SJSA1 (cell line): ENCODE measurements around the gene OSM. TPM values are rescaled to one million over a fixed set of nuclear protein-coding genes. Genes with fewer than 3 reads are reported as not detected.

ENCODE experiments used
- DNase-seq, 2 experiments: peaks; one replicate each; pipeline ENCODE4 v3.0.0-alpha.2; 2015 to 2020; ENCODE audit warnings: low spot score in 2 of 2, low read depth in 1 of 2
- H3K27ac ChIP-seq: fragments of 250-450 bp; sonication (Bioruptor Pico); 2 replicates; pipeline ENCODE4 v1.5.1; 2020; ENCODE audit warnings: mild to moderate bottlenecking, moderate library complexity
- H3K27me3 ChIP-seq: fragments of 250-450 bp; sonication (Bioruptor Pico); replicated peaks from 2 replicates; pipeline ENCODE4 v1.5.1; 2020; ENCODE audit warnings: mild to moderate bottlenecking, moderate library complexity
- H3K36me3 ChIP-seq: fragments of 250-450 bp; sonication (Bioruptor Pico); 2 replicates; pipeline ENCODE4 v1.5.1; 2020; ENCODE audit warnings: mild to moderate bottlenecking
- H3K4me1 ChIP-seq: fragments of 250-450 bp; sonication (Bioruptor Pico); replicated peaks from 2 replicates; pipeline ENCODE4 v1.6.1; 2021; ENCODE audit warnings: mild to moderate bottlenecking
- H3K4me3 ChIP-seq: fragments of 250-450 bp; sonication (Bioruptor Pico); 2 replicates; pipeline ENCODE4 v1.5.1; 2020; ENCODE audit warnings: mild to moderate bottlenecking
- H3K9me3 ChIP-seq: fragments of 250-450 bp; sonication (Bioruptor Pico); replicated peaks from 2 replicates; pipeline ENCODE4 v1.5.1; 2020; ENCODE audit warnings: mild to moderate bottlenecking
- total RNA-seq: library from RNA; depleted of rRNA; stranded (reverse); fragments of >200 nt; shearing (Covaris generic); gene quantifications from 2 replicates; pipeline ENCODE4 v1.2.3, GENCODE V29; 2014

OSM gene
- total RNA-seq, 1 experiment from 2014 or later, result not detected

DNA sequence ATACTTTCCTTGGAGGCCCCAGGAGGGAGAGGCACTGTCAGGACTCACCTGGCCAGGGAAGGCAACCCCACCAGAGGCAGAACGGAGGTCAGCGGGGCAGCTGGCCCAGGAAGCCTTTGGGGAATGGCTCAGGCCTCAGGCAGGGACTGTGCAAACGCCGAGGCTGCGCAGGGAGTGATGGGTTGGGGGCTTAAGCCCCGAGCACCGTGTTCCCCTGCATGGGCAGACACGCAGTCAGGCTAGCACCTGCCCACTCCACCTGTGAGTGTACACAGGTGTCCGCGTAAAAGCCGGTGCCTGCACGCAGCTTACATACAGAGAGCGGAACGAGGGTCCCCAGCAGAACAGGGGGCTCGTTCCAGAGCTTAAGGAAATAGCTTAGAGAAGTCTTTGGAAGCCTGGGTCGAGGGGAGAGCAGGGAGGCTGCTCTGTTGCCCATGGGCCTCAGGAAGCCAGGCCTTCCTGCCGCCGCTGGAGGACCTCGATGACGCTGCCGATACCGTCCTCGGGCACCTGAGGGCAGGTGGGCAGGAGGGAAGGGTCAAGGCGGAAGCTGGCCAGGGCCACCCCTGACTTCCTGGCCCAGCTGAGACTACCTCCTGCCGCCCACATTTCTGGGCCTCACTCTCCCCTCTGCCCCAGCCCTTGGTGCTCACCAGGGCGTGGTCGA is 18.7 kb upstream of the OSM start:
- no peaks in the 10 kb centered on the region for H3K27me3 ChIP-seq
- peaks cover 20% of the 10 kb centered on the region for H3K4me1 ChIP-seq
- 0 out of 2 replicates have a peak, but pooled peaks cover 2% of the 10 kb centered on the region for H3K36me3 ChIP-seq
- no peak overlapping the region for H3K4me3 ChIP-seq
- H3K9me3 ChIP-seq, result no peaks in the 10 kb centered on the region
- DNase-seq, result no peak
- no peak overlapping the region for H3K27ac ChIP-seq

DNA sequence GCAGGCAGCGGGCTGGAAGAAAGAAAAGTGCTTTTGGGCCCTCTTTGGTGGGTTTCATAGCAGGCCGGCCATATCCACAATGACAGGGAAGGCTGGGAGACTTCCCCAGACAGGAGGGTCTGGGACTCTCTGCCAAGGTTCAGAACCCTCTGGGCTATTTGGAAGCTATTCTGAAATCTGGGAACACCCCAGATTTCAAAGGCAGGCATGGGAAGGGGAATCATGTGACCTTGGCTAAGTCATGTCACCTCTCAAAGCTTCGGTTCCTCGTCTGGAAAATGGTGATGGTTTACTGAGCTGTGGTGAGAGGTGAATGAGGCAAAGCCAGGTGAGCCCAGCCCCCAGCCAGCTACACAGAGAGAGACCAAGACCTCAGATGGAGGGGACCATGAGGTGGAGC is 18.0 kb upstream of the OSM start:
- Histone ChIP-seq H3K27me3 (no peaks in the 10 kb centered on the region), H3K27ac (no peak overlapping the region), H3K4me3 (no peak overlapping the region), H3K9me3 (no peaks in the 10 kb centered on the region), H3K4me1 (peaks cover 13% of the 10 kb centered on the region), H3K36me3 (0 out of 2 replicates have a peak, but pooled peaks cover 2% of the 10 kb centered on the region)
- no peak for DNase-seq

DNA sequence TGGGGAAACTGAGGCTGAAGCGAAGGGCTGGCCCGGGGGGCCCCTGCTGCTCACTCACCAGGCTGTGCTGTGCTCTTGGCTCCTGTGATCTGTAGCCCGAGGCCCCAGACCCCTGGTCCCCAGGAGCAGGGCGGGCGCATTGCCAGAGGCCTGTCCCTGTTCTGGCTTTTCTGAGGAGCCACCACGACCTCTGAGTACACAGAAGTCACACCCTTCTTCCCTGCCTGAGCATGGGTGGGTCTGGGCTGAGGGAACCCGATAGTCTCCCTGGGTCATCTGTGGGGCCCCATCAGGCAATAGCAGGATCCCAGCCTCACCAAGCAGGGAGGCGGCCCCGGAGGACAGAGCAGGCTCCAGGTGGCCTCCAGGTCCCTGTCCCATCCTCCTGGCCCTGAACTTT is 17.5 kb upstream of the OSM start:
- H3K36me3 ChIP-seq, result 0 out of 2 replicates have a peak, but pooled peaks cover 2% of the 10 kb centered on the region
- H3K4me1 ChIP-seq, result peaks cover 13% of the 10 kb centered on the region
- H3K4me3 ChIP-seq, result no peak overlapping the region
- DNase-seq, result no peak
- H3K27me3 ChIP-seq, result no peaks in the 10 kb centered on the region
- H3K27ac ChIP-seq, result no peak overlapping the region
- H3K9me3 ChIP-seq, result no peaks in the 10 kb centered on the region

DNA sequence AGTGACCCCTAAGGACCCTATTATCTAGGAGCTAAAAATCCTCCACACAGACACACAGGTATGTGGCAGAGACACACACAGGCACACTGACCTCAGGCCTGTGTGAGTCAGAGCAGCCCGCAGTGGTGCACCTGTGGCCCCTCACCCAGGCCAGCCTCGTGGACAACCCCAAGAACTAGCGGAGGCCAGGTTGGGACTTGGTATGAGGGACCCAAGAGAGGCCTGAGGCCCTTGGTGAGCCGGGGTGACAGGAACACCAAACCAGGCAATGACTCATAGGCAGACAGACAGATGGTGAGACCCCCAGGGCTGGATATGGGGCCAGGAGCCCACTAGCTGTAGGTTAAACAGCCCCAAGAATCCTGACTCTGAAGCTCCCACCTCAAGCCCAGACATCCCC is 16.7 kb upstream of the OSM start:
- no peak overlapping the region for H3K27ac ChIP-seq
- H3K27me3 ChIP-seq, result no peaks in the 10 kb centered on the region
- peaks cover 7% of the 10 kb centered on the region for H3K4me1 ChIP-seq
- H3K4me3 ChIP-seq, result no peak overlapping the region
- no peaks in the 10 kb centered on the region for H3K9me3 ChIP-seq
- 0 out of 2 replicates have a peak, but pooled peaks cover 2% of the 10 kb centered on the region for H3K36me3 ChIP-seq
- no peak for DNase-seq

DNA sequence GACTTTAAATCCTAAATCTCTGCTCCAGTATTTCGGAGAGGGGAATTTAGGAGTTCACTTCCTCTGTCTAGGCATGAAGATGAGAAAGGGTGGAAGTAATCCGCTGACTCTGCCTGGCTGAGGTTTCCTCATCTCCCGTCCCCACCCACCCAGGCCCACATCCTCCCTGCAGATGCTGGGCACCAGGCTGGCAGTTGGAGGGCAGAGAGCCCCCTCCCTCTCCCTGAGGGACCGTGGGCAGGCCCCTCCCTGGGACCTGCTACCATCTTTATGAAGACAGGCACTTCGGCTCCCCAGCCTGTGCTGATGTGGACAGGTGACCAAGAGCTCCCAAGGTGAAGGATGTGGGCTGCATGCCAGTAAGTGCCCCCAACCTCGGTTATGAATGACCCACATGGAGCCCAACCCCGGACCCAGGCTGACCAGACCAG is 16.0 kb upstream of the OSM start:
- Histone ChIP-seq H3K36me3 (0 out of 2 replicates have a peak, but pooled peaks cover 2% of the 10 kb centered on the region), H3K27me3 (no peaks in the 10 kb centered on the region), H3K9me3 (no peaks in the 10 kb centered on the region), H3K27ac (no peak overlapping the region), H3K4me3 (no peak overlapping the region), H3K4me1 (peaks cover 8% of the 10 kb centered on the region)
- no peak for DNase-seq

DNA sequence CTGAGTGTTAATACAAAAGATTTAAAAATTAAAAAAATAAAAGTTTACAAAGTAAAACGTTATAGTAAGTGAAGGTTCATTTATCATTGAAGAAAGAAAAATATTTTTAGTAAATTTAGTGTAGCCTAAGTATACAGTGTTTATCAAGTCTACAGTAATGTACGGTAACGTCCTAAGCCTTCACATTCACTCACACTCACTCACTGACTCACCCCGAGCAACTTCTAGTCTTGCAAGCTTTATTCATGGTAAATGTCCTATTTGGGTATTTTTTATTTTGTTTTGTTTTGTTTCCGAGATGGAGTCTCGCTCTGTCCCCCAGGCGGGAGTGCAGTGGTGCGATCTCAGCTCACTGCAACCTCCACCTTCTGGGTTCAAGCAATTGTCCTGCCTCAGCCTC is 13.9 kb upstream of the OSM start:
- Histone ChIP-seq H3K27me3 (no peaks in the 10 kb centered on the region), H3K4me3 (no peak overlapping the region), H3K27ac (no peak overlapping the region), H3K36me3 (no peaks in the 10 kb centered on the region), H3K4me1 (peaks cover 11% of the 10 kb centered on the region), H3K9me3 (no peaks in the 10 kb centered on the region)
- DNase-seq, result no peak

DNA sequence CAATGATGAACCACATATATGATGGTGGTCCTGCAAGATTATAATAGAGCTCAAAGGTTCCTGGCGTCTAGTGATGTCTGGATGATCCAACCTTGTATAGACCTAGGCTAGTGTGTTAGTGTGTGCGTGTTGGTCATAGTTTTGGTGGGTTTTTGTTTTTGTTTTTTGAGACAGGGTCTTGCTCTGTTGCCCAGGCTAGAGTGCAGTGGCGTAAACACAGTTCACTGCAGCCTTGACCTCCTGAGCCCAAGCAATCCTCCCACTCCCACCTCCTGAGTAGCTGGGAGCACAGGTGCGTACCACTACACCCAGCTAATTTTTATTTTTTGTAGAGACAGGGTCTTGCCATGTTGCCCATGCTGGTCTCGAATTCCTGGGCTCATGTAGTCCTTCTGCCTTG is 13.3 kb upstream of the OSM start:
- H3K27ac ChIP-seq, result no peak overlapping the region
- no peak for DNase-seq

DNA sequence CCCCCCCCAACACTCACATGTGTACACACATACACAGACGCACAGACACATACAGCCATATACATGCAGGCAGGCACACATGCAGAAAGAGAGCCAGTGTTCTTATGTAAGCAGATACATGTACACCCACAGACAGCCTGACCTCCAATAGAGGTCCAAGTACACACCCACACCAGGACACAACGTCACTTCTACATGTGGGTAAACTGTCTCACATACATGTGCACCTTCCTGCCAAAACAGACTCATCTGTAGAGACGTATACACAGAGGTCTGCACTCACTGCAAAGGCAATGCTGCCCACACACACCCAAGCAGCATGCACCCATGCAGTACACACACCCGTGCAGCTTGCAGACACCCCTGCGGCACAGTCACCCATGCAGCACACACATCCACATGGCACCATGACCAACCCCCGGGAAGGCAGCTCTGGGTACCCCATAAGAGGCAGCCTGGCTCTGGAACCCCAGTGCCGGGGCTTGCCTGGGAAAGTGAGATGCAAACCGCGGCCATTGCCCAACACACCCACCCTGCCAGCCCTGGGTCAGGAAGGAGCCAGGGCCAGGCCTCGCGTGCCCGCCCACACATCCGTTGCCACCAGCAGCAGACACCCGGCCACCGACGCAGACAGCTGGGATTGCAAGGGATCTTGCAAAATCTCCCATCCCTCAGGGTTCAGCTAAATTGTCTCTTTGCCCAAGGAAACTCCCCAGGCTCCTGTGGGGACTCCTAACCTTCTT is 12.6 kb upstream of the OSM start:
- H3K36me3 ChIP-seq, result no peaks in the 10 kb centered on the region
- H3K4me3 ChIP-seq, result no peak overlapping the region
- H3K27me3 ChIP-seq, result no peaks in the 10 kb centered on the region
- no peaks in the 10 kb centered on the region for H3K9me3 ChIP-seq
- peaks cover 11% of the 10 kb centered on the region for H3K4me1 ChIP-seq
- DNase-seq, result no peak
- no peak overlapping the region for H3K27ac ChIP-seq

More for the DNA sequence above, 13.3 kb upstream of the OSM start:
- Histone ChIP-seq H3K27me3 (no peaks in the 10 kb centered on the region), H3K9me3 (no peaks in the 10 kb centered on the region), H3K4me3 (no peak overlapping the region), H3K4me1 (peaks cover 11% of the 10 kb centered on the region), H3K36me3 (no peaks in the 10 kb centered on the region)

DNA sequence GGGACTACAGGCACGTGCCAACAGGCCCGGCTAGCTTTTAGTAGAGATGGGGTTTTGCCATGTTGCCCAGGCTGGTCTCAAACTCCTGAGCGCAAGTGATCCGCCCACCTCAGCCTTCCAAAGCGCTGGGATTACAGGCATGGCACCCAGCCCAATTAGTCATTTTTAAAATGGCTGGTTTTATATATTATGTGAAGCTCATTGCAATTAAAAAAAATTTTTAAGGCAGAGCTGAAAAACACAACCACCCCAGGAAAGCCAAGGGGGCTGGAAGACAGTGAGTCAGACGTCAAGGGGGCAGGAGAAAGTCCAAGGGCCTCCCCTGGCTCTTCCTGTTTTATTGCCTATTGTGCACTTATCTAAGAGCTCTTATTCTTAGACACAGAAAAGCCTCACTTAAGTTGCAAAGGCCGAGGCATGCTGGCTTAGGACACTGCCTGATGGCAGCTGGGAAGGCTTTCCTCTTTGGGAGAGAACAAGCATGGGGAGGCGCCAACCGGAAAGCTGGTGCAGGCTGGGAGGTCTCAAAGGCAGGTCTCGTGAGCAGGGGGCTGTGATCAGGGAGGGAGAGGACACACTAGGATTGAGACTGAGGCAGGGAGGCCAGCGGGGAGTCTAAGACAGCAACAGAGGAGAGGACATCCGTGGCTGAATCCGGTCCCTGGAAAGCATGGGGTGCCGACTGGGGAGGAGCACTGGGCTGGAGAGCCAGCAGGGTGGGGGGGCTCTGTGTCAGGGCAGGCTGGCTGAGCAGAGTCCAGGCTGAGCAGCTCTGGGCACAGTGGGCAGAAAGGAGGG is 11.1 kb upstream of the OSM start:
- peaks cover 11% of the 10 kb centered on the region for H3K4me1 ChIP-seq
- H3K27ac ChIP-seq, result no peak overlapping the region
- no peaks in the 10 kb centered on the region for H3K9me3 ChIP-seq
- no peaks in the 10 kb centered on the region for H3K36me3 ChIP-seq
- no peak overlapping the region for H3K4me3 ChIP-seq
- DNase-seq, result peak in 1 of 2 experiments; percentile 52
- no peaks in the 10 kb centered on the region for H3K27me3 ChIP-seq

DNA sequence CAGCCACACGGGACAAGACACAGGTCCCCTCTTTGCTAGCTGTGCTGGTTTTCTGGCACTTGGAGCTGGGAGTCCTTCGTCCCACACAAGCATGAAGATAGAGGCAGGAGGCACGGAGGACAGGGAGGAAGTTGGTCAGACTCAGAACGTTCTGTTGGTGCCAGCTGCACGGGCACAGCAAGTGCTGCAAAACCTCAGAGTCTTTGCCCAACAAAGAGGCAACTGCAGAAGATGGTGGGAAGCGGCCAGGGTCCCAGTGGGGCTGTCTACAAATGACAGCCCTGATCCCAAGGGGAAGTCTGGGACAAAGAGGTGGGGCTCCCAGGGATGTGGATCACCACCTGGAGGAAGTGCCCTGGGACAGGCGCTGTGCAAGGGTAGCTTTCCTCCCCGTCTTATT is 9.4 kb upstream of the OSM start:
- Histone ChIP-seq H3K27me3 (no peaks in the 10 kb centered on the region), H3K27ac (no peak overlapping the region), H3K9me3 (no peaks in the 10 kb centered on the region), H3K4me1 (peaks cover 11% of the 10 kb centered on the region), H3K4me3 (no peak overlapping the region), H3K36me3 (no peaks in the 10 kb centered on the region)
- no peak for DNase-seq

DNA sequence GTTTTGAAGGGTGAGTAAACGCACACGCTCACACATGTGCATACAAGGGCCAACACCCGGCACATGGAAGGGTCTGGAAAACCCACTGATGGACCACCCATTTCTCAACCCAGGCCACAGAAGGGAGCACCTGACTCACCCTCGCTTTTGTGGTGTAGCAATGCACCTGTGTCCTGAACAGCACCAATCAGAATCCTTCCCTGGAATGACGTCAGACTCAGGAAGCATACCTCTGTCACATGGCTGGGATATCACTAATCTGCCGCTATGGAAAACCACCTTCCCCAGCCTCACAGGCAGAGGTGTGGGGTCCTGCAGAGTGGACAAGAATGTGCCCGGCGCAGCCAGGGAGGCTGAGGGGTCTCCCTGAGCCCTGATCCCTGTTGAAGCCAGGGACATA is 9.0 kb upstream of the OSM start:
- Histone ChIP-seq H3K4me1 (peaks cover 11% of the 10 kb centered on the region), H3K27me3 (no peaks in the 10 kb centered on the region), H3K9me3 (no peaks in the 10 kb centered on the region), H3K36me3 (no peaks in the 10 kb centered on the region), H3K27ac (no peak overlapping the region), H3K4me3 (no peak overlapping the region)
- no peak for DNase-seq

DNA sequence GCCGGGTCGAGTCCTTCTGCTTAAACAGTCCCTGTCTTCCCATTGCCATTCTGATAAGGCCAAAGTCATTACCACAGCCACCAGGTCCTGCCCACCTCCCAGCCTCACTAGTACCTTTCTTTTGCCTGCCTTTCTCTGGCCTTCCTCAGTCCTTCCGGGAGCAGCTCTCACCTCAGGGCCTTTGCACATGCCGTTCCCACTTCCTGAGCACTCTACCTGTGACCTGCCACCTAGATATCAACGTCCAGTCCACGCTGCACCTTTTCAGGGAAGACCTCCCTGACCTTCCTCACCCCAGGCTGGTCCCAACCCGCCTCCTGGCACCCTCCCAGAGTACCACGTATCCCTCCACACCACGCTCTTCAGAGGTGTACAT is 7.8 kb upstream of the OSM start:
- H3K36me3 ChIP-seq, result no peaks in the 10 kb centered on the region
- peaks cover 11% of the 10 kb centered on the region for H3K4me1 ChIP-seq
- DNase-seq, result no peak
- H3K27me3 ChIP-seq, result no peaks in the 10 kb centered on the region
- no peak overlapping the region for H3K4me3 ChIP-seq
- H3K27ac ChIP-seq, result no peak overlapping the region
- no peaks in the 10 kb centered on the region for H3K9me3 ChIP-seq

DNA sequence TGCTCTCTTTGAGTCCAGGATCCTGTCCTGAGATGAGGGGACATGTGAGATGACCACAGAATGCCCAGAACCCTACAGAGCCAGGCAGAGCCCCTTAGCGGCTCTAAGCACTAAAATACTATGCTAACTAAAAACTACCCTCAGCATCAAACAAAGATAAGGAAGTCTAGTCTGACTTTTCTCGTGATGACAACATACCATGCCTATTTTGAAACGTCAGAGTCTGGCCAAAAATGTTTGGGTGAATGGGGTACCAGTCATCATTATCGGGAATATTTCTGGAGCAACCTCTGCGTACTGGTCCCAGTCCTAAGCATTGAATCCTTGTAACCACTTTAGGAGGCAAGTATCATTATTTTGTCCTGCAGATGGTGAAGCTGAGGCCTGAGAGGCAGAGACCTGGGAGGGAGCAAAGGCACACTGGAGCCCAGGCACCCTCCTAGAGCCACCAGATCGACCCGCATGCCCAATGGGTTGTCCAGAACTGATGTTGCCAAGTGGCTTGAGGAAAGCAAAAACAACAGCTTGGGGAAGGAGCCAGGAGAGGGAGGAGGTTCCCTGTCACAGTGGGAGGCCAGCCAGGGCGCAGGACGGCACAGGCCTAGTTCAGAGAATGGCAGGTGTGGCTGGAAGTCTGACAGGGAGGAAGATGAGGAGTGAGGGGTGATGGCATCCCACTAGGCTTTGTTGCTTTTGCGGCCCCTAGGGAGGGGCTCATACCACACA is 7.2 kb upstream of the OSM start:
- peaks cover 11% of the 10 kb centered on the region for H3K4me1 ChIP-seq

More for the DNA sequence above, 7.2 kb upstream of the OSM start:
- no peaks in the 10 kb centered on the region for H3K36me3 ChIP-seq
- no peaks in the 10 kb centered on the region for H3K9me3 ChIP-seq
- H3K27ac ChIP-seq, result no peak overlapping the region
- DNase-seq, result no peak
- H3K27me3 ChIP-seq, result no peaks in the 10 kb centered on the region
- no peak overlapping the region for H3K4me3 ChIP-seq
